AG04450 (cell line): Measurements from ENCODE around the gene TBX19. TPM values are rescaled to one million over a fixed set of nuclear protein-coding genes. Genes with fewer than 3 reads are reported as not detected.

Source experiments
- CTCF ChIA-PET: fragments of 300-600, 350-600 bp; formaldehyde crosslinking; extraction: SDS; loops from one replicate; lab custom pipeline; 2022; ENCODE audit warnings: antibody characterized with exemption, inconsistent platforms; lab: Charles Lee
- POLR2A ChIA-PET: fragments of 350-600 bp; formaldehyde crosslinking; extraction: SDS; loops from one replicate; lab custom pipeline; 2021; ENCODE audit warnings: antibody characterized with exemption, inconsistent platforms; lab: Yijun Ruan, JAX
- DNase-seq: peaks from one replicate; pipeline ENCODE4 v3.0.0-alpha.2; 2011; ENCODE audit warnings: low read depth, low spot score
- H3K27ac ChIP-seq: one replicate; pipeline ENCODE4 v1.5.1; 2012; ENCODE audit warnings: low read depth, low read length, control low read depth
- H3K27me3 ChIP-seq: one replicate; pipeline ENCODE4 v1.6.0; 2012; ENCODE audit warnings: low read length; ENCODE audit not compliant: control insufficient read depth, insufficient read depth
- H3K4me3 ChIP-seq: 2 replicates; pipeline ENCODE4 v1.5.1; 2011; ENCODE audit warnings: mild to moderate bottlenecking, low read depth, low read length, control low read depth
- H3K9me3 ChIP-seq: 2 replicates; pipeline ENCODE4 v1.5.1; 2012; ENCODE audit warnings: low read length; ENCODE audit not compliant: control insufficient read depth, insufficient read depth
- CTCF ChIP-seq: IDR thresholded peaks from 2 replicates; pipeline ENCODE4 v1.5.1; 2011; ENCODE audit warnings: low read depth, low read length, control low read depth, inconsistent platforms
- polyA plus RNA-seq: library from polyadenylated mRNA; depleted of rRNA; stranded (reverse); fragments of >200 nt; gene quantifications from 2 replicates; pipeline ENCODE4 v1.2.3, GENCODE V29; 2011

The TBX19 gene
- polyA plus RNA-seq, 1 experiment, result 1.3 TPM

GRCh38 chr1:168338589-168339503 lies 58.2 kb downstream of the TBX19 start:
- H3K4me3 ChIP-seq, result no peak overlapping the region
- H3K27me3 ChIP-seq, result peaks cover 6% of the 10 kb centered on the region
- POLR2A ChIA-PET, result no interaction called here
- H3K27ac ChIP-seq, result no peak overlapping the region
- CTCF ChIA-PET, result interaction anchor here (6.0 kb wide), 1 partner anchor 26 kb away, joined by 63 read pairs; no protein-coding TSS in a partner anchor
- no peak for TF ChIP-seq CTCF
- no peak for DNase-seq
- no peaks in the 10 kb centered on the region for H3K9me3 ChIP-seq

GRCh38 chr1:168340781-168341482 lies 60.3 kb downstream of the TBX19 start:
- POLR2A ChIA-PET, result no interaction called here
- CTCF ChIA-PET, result interaction anchor here (0.8 to 6.0 kb wide), 6 partner anchors 10 to 236 kb away, joined by 3 to 123 read pairs (median 10); partner anchors contain the start of gene XCL1
- DNase-seq, result no peak
- no peak overlapping the region for H3K27ac ChIP-seq
- H3K4me3 ChIP-seq, result no peak overlapping the region
- TF ChIP-seq CTCF, result no peak
- H3K9me3 ChIP-seq, result no peaks in the 10 kb centered on the region
- peaks cover 6% of the 10 kb centered on the region for H3K27me3 ChIP-seq

- Histone ChIP-seq H3K9me3 (no peaks in the 10 kb centered on the region), H3K27ac (no peak overlapping the region), H3K27me3 (peaks cover 6% of the 10 kb centered on the region), H3K4me3 (no peak overlapping the region)
- ChIA-PET CTCF (interaction anchor here (0.8 to 6.0 kb wide), 17 partner anchors 11 to 1010 kb away, joined by 3 to 123 read pairs (median 10); partner anchors contain the start of gene XCL1), POLR2A (no interaction called here)
- no peak for DNase-seq
- TF ChIP-seq CTCF, result no peak
Observed at GRCh38 chr1:168341483-168341975, 60.9 kb downstream of the TBX19 start.

- TF ChIP-seq CTCF, result peak; percentile 75
- Histone ChIP-seq H3K4me3 (peak overlapping the region; percentile 27; the same call in 1 of the 2 replicates), H3K9me3 (no peaks in the 10 kb centered on the region), H3K27me3 (no peaks in the 10 kb centered on the region), H3K27ac (no peak overlapping the region)
- peak; percentile 80 for DNase-seq
- ChIA-PET CTCF (interaction anchor here (0.6 to 6.0 kb wide), 99 partner anchors 12 to 1216 kb away, joined by 3 to 123 read pairs (median 4); partner anchors contain the start of gene TBX19), POLR2A (interaction anchor here (0.5 to 1.1 kb wide), 4 partner anchors 22 to 1122 kb away, joined by 3 to 7 read pairs (median 4); partner anchors contain the start of genes POU2F1 and TBX19)
Observed at GRCh38 chr1:168342572-168343280, 62.0 kb downstream of the TBX19 start.
